Measurements from ENCODE around the gene CCL13.

The CCL13 gene

GRCh38 chr17:34393401-34393800 lies 37.1 kb downstream of the CCL13 start:
- Mint-ChIP-seq H3K4me3 (no peak overlapping the region), H3K27ac (no peak overlapping the region), H3K36me3 (ENCODE audit: low read depth) (no peaks in the 10 kb centered on the region)

DNA sequence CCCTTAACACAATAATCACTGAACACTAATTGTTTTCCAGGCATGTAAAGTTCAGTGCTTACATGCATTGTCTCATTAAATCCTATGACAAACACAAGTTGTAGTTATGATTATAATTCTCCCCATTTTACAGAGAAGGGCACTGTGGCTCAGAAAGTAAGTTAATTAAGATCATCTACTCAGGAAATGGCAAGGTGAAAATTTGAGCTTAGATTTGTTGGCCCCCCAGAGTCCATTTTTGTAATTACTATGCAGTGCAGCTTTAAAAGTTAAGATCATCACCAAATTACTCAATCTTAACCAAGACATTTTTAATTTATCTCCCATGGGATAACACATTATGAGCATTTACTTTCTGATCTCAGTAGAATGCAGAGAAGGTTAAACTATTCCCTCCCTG lies 41.0 kb downstream of the CCL13 start:
- Mint-ChIP-seq H3K4me3 (no peak overlapping the region), H3K4me1 (no peaks in the 10 kb centered on the region), H3K27me3 (ENCODE audit: low read depth) (peaks cover 35% of the 10 kb centered on the region), H3K36me3 (ENCODE audit: low read depth) (no peaks in the 10 kb centered on the region), H3K27ac (no peak overlapping the region), H3K9me3 (no peaks in the 10 kb centered on the region)
- TF ChIP-seq, protein P1, sequence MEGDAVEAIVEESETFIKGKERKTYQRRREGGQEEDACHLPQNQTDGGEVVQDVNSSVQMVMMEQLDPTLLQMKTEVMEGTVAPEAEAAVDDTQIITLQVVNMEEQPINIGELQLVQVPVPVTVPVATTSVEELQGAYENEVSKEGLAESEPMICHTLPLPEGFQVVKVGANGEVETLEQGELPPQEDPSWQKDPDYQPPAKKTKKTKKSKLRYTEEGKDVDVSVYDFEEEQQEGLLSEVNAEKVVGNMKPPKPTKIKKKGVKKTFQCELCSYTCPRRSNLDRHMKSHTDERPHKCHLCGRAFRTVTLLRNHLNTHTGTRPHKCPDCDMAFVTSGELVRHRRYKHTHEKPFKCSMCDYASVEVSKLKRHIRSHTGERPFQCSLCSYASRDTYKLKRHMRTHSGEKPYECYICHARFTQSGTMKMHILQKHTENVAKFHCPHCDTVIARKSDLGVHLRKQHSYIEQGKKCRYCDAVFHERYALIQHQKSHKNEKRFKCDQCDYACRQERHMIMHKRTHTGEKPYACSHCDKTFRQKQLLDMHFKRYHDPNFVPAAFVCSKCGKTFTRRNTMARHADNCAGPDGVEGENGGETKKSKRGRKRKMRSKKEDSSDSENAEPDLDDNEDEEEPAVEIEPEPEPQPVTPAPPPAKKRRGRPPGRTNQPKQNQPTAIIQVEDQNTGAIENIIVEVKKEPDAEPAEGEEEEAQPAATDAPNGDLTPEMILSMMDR (IDR thresholded peaks at IDR 0.05; ENCODE audit: unreplicated experiment in 3 of 3): no peak

More at GRCh38 chr17:34393401-34393800, 37.1 kb downstream of the CCL13 start:
- H3K4me1 Mint-ChIP-seq: no peaks in the 10 kb centered on the region
- TF ChIP-seq, protein P1 (IDR thresholded peaks at IDR 0.05; ENCODE audit: unreplicated experiment in 3 of 3): no peak
- no peaks in the 10 kb centered on the region for H3K9me3 Mint-ChIP-seq
- peaks cover 33% of the 10 kb centered on the region for H3K27me3 Mint-ChIP-seq (ENCODE audit: low read depth)

GRCh38 chr17:34398990-34399389 lies 42.7 kb downstream of the CCL13 start:
- H3K4me3 Mint-ChIP-seq: no peak overlapping the region
- H3K36me3 Mint-ChIP-seq (ENCODE audit: low read depth): no peaks in the 10 kb centered on the region
- H3K9me3 Mint-ChIP-seq: no peaks in the 10 kb centered on the region
- TF ChIP-seq, protein P1 (IDR thresholded peaks at IDR 0.05; ENCODE audit: unreplicated experiment in 3 of 3): no peak
- H3K27me3 Mint-ChIP-seq (ENCODE audit: low read depth): peaks cover 27% of the 10 kb centered on the region
- H3K27ac Mint-ChIP-seq: no peak overlapping the region
- no peaks in the 10 kb centered on the region for H3K4me1 Mint-ChIP-seq

GRCh38 chr17:34399725-34400124 lies 43.4 kb downstream of the CCL13 start:
- TF ChIP-seq, protein P1 (IDR thresholded peaks at IDR 0.05; ENCODE audit: unreplicated experiment in 3 of 3): no peak
- Mint-ChIP-seq H3K27ac (no peak overlapping the region), H3K9me3 (no peaks in the 10 kb centered on the region), H3K4me1 (no peaks in the 10 kb centered on the region), H3K27me3 (ENCODE audit: low read depth) (peaks cover 27% of the 10 kb centered on the region), H3K36me3 (ENCODE audit: low read depth) (no peaks in the 10 kb centered on the region), H3K4me3 (no peak overlapping the region)

GRCh38 chr17:34400301-34400931 lies 44.1 kb downstream of the CCL13 start:
- Mint-ChIP-seq H3K27me3 (ENCODE audit: low read depth) (peaks cover 27% of the 10 kb centered on the region), H3K27ac (no peak overlapping the region), H3K9me3 (no peaks in the 10 kb centered on the region), H3K4me3 (no peak overlapping the region), H3K36me3 (ENCODE audit: low read depth) (no peaks in the 10 kb centered on the region), H3K4me1 (no peaks in the 10 kb centered on the region)
- TF ChIP-seq, protein P1 (IDR thresholded peaks at IDR 0.05; ENCODE audit: unreplicated experiment in 3 of 3): no peak

DNA sequence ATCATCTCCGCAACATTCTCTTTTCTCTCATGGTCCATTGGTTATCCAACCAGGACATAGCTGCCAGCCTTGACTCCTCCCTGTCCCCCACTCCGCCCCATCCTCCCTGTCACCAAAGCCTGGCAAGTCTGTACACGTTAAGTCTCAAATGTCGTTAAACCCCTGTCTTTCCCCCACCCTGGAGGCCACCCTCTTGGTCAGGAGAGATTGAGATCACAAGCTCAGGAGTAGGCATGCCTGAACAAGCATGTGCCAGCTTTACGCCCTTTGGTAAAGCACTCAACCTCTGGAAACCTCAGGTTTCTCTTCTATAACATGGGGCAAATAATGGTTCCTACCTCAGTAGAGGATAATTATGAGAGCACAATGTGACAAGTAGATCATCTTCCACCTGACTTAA lies 44.9 kb downstream of the CCL13 start:
- TF ChIP-seq, protein P1 (IDR thresholded peaks at IDR 0.05; ENCODE audit: unreplicated experiment in 3 of 3): no peak
- H3K9me3 Mint-ChIP-seq: no peaks in the 10 kb centered on the region

More for the DNA sequence above, 44.9 kb downstream of the CCL13 start:
- no peak overlapping the region for H3K4me3 Mint-ChIP-seq
- H3K27ac Mint-ChIP-seq: no peak overlapping the region
- peaks cover 25% of the 10 kb centered on the region for H3K27me3 Mint-ChIP-seq (ENCODE audit: low read depth)
- no peaks in the 10 kb centered on the region for H3K36me3 Mint-ChIP-seq (ENCODE audit: low read depth)
- no peaks in the 10 kb centered on the region for H3K4me1 Mint-ChIP-seq
